IPS-18a (cell line): ENCODE results near the gene ITIH2.
"Not testable (repeated sequence)": the region's sequence is repeated elsewhere in the genome, so short reads cannot be mapped to it uniquely, and the experiment has no call there.

Source experiments
- H3K27ac ChIP-seq: one replicate; pipeline ENCODE4 v1.5.1; 2013; ENCODE audit warnings: low read length
- H3K27me3 ChIP-seq: one replicate; pipeline ENCODE4 v1.6.1; 2013; ENCODE audit warnings: mild to moderate bottlenecking, low read length; ENCODE audit not compliant: control insufficient read depth, insufficient read depth
- H3K36me3 ChIP-seq: one replicate; pipeline ENCODE4 v1.6.1; 2013; ENCODE audit warnings: low read depth, low read length; ENCODE audit not compliant: control insufficient read depth
- H3K4me1 ChIP-seq: one replicate; pipeline ENCODE4 v1.6.1; 2013; ENCODE audit warnings: low read depth, low read length; ENCODE audit not compliant: control insufficient read depth
- H3K4me3 ChIP-seq: one replicate; pipeline ENCODE4 v1.5.1; 2013; ENCODE audit warnings: low read length
- H3K9ac ChIP-seq: one replicate; pipeline ENCODE4 v1.6.1; 2013; ENCODE audit warnings: mild to moderate bottlenecking, low read length, moderate library complexity
- H3K9me3 ChIP-seq: one replicate; pipeline ENCODE4 v1.6.1; 2013; ENCODE audit warnings: low read depth, low read length; ENCODE audit not compliant: control insufficient read depth

The ITIH2 gene

DNA sequence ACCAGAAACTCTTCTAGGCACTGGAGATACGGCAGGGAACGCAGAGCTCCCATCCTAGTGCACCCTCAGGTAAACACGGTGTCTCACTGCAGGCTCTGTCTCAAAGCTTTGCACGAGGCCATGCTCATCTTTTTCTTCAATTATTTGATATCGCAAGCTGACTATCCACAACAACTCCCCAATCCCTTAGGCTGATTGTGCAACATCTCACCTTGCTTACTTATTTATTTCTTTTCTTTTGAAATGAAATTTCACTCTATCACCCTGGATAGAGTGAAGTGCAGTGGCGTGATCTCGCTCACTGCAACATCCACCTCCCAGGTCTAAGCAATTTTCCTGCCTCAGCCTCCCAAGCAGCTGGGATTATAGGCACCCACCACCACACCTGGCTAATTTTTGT is 12.4 kb downstream of the ITIH2 start:
- H3K27ac ChIP-seq, result no peak overlapping the region
- no peaks in the 10 kb centered on the region for H3K27me3 ChIP-seq
- H3K4me1 ChIP-seq, result no peaks in the 10 kb centered on the region

DNA sequence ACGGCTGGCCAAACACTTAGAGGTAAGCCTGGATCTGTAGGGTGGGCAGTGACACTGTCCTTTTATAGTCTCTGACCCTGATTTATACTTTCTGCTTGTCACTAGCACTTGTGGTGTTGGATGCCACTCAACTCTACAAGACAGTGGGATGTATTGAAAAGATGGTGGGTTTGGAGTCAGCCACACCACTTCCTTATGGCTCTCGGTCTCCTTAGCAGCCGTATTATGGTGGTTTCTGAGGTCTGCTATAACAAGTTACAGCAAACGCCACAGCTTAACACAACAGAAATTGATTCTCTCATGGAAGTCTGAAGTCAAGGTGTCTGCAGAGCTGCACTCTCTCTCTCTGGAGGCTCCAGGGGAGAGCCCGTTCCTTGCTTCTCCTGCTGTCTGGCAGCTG is 14.7 kb downstream of the ITIH2 start:
- H3K4me1 ChIP-seq, result no peaks in the 10 kb centered on the region

More for the DNA sequence above, 12.4 kb downstream of the ITIH2 start:
- Histone ChIP-seq H3K4me3 (no peak overlapping the region), H3K36me3 (no peaks in the 10 kb centered on the region), H3K9ac (no peak overlapping the region), H3K9me3 (no peaks in the 10 kb centered on the region)

DNA sequence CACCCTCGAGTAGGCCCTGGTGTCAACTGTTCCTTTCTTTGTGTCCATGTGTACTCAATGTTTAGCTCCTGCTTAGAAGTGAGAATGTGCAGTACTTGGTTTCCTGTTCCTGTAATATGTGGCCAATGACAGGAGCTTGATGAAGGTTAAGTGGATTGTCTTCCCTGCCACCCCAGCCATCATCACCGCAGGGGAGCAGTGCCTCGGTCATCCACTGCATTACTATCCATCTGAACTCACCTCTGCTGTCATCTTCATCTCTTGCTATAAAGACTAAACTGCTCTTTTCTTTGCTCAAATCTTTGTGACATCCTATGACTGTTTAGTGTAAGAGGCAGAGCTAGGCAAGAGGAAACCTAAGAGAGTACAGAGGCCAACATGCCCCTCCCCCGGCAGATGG is 15.6 kb downstream of the ITIH2 start:
- Histone ChIP-seq H3K27ac (no peak overlapping the region), H3K4me3 (no peak overlapping the region), H3K9ac (no peak overlapping the region), H3K9me3 (no peaks in the 10 kb centered on the region), H3K27me3 (no peaks in the 10 kb centered on the region), H3K36me3 (no peaks in the 10 kb centered on the region), H3K4me1 (no peaks in the 10 kb centered on the region)

More for the DNA sequence above, 14.7 kb downstream of the ITIH2 start:
- Histone ChIP-seq H3K36me3 (no peaks in the 10 kb centered on the region), H3K27ac (no peak overlapping the region), H3K4me3 (no peak overlapping the region), H3K9ac (no peak overlapping the region), H3K27me3 (no peaks in the 10 kb centered on the region), H3K9me3 (no peaks in the 10 kb centered on the region)

DNA sequence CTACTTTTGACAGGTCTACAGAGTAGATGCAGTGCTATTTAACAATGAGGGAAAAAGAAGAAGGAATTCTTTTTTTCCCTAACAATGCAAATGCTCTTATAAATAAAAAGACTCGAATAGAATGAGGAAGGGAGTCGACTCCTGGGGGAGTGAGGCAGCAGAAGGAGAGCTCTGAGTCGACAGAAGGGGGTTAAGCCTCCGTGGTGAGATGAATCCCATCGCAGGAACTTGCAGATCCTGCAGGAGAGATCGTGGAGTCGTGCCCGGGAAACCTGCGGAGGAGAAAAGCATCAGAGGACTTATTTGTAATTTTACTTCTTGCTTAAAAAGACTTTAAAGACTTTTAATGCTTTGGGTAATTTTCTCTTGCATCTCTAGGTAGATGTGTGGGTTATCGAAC is 17.4 kb downstream of the ITIH2 start:
- no peak overlapping the region for H3K27ac ChIP-seq
- no peaks in the 10 kb centered on the region for H3K36me3 ChIP-seq
- H3K4me1 ChIP-seq, result no peaks in the 10 kb centered on the region
- no peaks in the 10 kb centered on the region for H3K27me3 ChIP-seq
- H3K9ac ChIP-seq, result no peak overlapping the region
- no peak overlapping the region for H3K4me3 ChIP-seq
- H3K9me3 ChIP-seq, result no peaks in the 10 kb centered on the region

GRCh38 chr10:7722927-7723529 is 19.9 kb downstream of the ITIH2 start:
- Histone ChIP-seq H3K27ac (no peak overlapping the region), H3K9me3 (no peaks in the 10 kb centered on the region), H3K9ac (no peak overlapping the region), H3K4me1 (no peaks in the 10 kb centered on the region), H3K36me3 (no peaks in the 10 kb centered on the region), H3K27me3 (no peaks in the 10 kb centered on the region), H3K4me3 (no peak overlapping the region)

DNA sequence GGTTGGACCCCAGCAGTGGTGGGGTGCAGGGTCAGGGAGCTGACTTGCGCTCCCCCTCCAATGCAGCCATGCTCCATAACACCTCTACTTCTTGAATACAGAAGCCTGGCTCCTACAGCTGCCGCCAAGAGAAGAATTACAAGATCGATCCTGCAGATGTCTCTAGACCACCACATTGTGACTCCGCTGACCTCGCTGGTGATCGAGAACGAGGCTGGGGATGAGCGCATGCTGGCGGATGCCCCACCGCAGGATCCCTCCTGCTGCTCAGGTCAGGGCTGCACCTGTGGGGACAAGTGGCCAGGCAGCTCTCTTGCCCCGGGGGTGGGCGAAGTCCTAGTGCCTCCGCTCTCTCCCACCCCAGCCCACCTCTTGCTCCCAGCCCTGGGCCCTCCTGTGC is 31.7 kb downstream of the ITIH2 start:
- no peak overlapping the region for H3K9ac ChIP-seq
- H3K4me3 ChIP-seq, result no peak overlapping the region
- no peak overlapping the region for H3K27ac ChIP-seq

DNA sequence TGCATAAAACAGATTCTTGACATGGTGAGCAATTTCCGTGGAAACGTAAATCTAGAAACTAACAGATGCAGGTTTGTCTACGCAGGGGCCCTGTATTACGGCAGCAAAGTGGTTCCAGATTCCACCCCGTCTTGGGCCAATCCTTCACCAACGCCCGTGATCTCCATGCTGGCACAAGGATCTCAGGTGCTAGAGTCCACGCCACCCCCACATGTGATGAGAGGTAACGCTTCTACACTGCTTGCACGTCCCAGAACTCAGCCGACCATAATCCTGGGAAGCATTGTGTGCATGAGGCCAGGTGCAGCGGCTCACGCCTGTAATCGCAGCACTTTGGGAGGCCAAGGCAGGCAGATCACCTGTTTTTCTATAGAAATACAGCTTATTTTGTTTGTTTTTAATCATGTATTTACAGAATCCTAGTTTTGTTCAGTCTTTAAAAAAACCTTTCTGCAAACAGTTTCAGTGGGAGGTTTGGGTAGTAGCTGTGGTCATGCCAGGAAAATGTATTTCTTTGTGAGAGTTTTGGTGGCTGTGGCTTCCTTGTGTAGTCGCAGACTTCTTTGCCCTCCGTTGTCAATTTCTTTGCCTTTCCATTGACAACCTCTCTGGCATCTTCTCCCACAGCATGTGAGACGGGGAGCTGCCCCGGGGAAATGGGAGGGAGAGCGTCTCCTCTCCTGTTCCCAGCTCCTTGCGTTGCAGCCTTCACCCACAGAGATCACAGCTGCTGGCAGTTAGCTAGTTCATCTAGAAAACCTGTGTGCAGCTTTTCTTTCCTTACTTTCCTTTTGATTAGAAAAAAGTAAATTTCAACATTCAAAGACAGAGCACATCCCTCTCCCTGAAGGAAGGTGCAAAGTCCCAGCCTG is 35.7 kb downstream of the ITIH2 start:
- no peaks in the 10 kb centered on the region for H3K9me3 ChIP-seq
- H3K27ac ChIP-seq, result no peak overlapping the region
- H3K4me3 ChIP-seq, result no peak overlapping the region
- H3K36me3 ChIP-seq, result no peaks in the 10 kb centered on the region
- no peak overlapping the region for H3K9ac ChIP-seq
- H3K4me1 ChIP-seq, result no peaks in the 10 kb centered on the region
- H3K27me3 ChIP-seq, result no peaks in the 10 kb centered on the region

More for the DNA sequence above, 31.7 kb downstream of the ITIH2 start:
- no peaks in the 10 kb centered on the region for H3K4me1 ChIP-seq
- H3K36me3 ChIP-seq, result no peaks in the 10 kb centered on the region
- H3K9me3 ChIP-seq, result no peaks in the 10 kb centered on the region
- H3K27me3 ChIP-seq, result no peaks in the 10 kb centered on the region

GRCh38 chr10:7744307-7744706 is 41.2 kb downstream of the ITIH2 start:
- Histone ChIP-seq H3K27me3 (no peaks in the 10 kb centered on the region), H3K36me3 (no peaks in the 10 kb centered on the region), H3K9me3 (no peaks in the 10 kb centered on the region), H3K4me3 (no peak overlapping the region), H3K9ac (no peak overlapping the region), H3K4me1 (no peaks in the 10 kb centered on the region), H3K27ac (no peak overlapping the region)

GRCh38 chr10:7748637-7749036 is 45.5 kb downstream of the ITIH2 start:
- H3K4me1 ChIP-seq, H3K9ac ChIP-seq, H3K27ac ChIP-seq, H3K27me3 ChIP-seq, H3K4me3 ChIP-seq, H3K9me3 ChIP-seq: not testable (repeated sequence)
- H3K36me3 ChIP-seq, result peaks cover 15% of the 10 kb centered on the region

- Histone ChIP-seq H3K27ac (no peak overlapping the region), H3K9ac (no peak overlapping the region), H3K27me3 (no peaks in the 10 kb centered on the region)
Observed at GRCh38 chr10:7750222-7750621, 47.1 kb downstream of the ITIH2 start.

DNA sequence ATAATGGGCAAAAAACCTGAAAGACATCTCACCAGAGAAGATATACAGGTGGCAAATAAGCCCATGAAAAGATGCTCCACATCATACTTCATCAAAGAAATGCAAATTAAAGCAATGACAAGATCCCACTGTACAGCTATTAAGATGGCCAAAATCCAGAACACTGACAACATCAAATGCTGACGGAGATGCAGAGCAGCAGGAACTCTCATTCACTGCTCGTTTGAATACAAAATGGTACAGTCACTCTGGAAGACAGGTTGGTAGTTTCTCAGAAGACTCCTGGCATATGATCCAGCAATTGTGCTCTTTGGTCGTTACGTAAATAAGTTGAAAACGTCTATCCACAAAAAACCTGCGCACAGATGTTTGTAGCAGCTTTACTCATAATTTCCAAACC is 49.1 kb downstream of the ITIH2 start:
- H3K9me3 ChIP-seq, result no peaks in the 10 kb centered on the region
- no peaks in the 10 kb centered on the region for H3K27me3 ChIP-seq
- no peak overlapping the region for H3K27ac ChIP-seq
- no peaks in the 10 kb centered on the region for H3K4me1 ChIP-seq
- peaks cover 32% of the 10 kb centered on the region for H3K36me3 ChIP-seq
- H3K4me3 ChIP-seq, result no peak overlapping the region
- H3K9ac ChIP-seq, result no peak overlapping the region

More at GRCh38 chr10:7750222-7750621, 47.1 kb downstream of the ITIH2 start:
- H3K4me3 ChIP-seq, result no peak overlapping the region
- H3K4me1 ChIP-seq, result no peaks in the 10 kb centered on the region
- H3K9me3 ChIP-seq, result no peaks in the 10 kb centered on the region
- H3K36me3 ChIP-seq, result peaks cover 21% of the 10 kb centered on the region

DNA sequence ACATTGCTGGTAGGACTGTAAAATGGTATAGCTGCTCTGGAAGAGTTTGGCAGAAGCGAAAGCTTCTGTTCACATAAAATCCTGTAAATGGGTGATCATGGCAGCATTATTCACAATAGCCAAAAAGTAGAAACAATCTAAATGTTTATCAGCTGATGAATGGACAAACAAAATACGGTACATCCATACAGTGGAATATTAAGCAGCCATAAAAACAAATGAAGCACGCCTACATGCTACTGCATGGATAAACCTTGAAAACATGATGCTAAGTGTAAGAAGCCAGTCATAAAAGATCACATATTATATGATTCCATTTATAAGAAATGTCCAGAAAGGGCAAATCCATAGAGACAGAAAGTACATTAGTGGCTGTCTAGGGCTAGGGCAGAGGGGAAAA is 52.0 kb downstream of the ITIH2 start:
- Histone ChIP-seq H3K4me3 (no peak overlapping the region), H3K36me3 (peaks cover 55% of the 10 kb centered on the region), H3K27me3 (no peaks in the 10 kb centered on the region), H3K27ac (no peak overlapping the region), H3K9me3 (no peaks in the 10 kb centered on the region), H3K4me1 (no peaks in the 10 kb centered on the region), H3K9ac (no peak overlapping the region)
